HL-60 (cell line): Measurements from ENCODE around the gene FRAS1.
"Not testable (repeated sequence)": the region's sequence is repeated elsewhere in the genome, so short reads cannot be mapped to it uniquely, and the experiment has no call there.

Experiments used
- CTCF ChIP-seq: IDR thresholded peaks from one replicate; pipeline ENCODE4 v1.5.1; 2011; ENCODE audit warnings: low read length, control low read depth, inconsistent platforms; ENCODE audit not compliant: insufficient read depth
- POLR2AphosphoS5 ChIP-seq: IDR thresholded peaks from 2 replicates; pipeline ENCODE4 v1.6.1; 2012; ENCODE audit warnings: low read depth
- REST ChIP-seq: IDR thresholded peaks from 2 replicates; pipeline ENCODE4 v1.6.1; 2012; ENCODE audit warnings: low read depth; ENCODE audit not compliant: insufficient replicate concordance

GRCh38 chr4:78506260-78506659 is 449.1 kb downstream of the FRAS1 start:
- TF ChIP-seq POLR2AphosphoS5, REST, CTCF: not testable (repeated sequence)
